ENCODE data around the gene IMMT.
"Not testable (repeated sequence)": the region's sequence is repeated elsewhere in the genome, so short reads cannot be mapped to it uniquely, and the experiment has no call there.

GRCh38 chr2:86244781-86245180, 49.5 kb upstream of the IMMT start:
- not testable (repeated sequence) for TF ChIP-seq CTCF (conservative IDR thresholded peaks at IDR 0.05 in 1 of 2, IDR thresholded peaks at IDR 0.05 in 1 of 2; ENCODE audit: extremely low read depth in 1 of 2, insufficient read depth in 1 of 2, low read depth in 1 of 2, low read length in 2 of 2); EZH2 (IDR thresholded peaks at IDR 0.05; ENCODE audit: borderline replicate concordance, low read length)
